HepG2 (cell line): Measurements from ENCODE around the gene ARPC3.

Experiments
- ADNP ChIP-seq: sonication (generic); formaldehyde crosslinking; IDR thresholded peaks from 2 replicates; pipeline ENCODE4 v1.4.0; 2020; ENCODE audit warnings: missing genetic modification reagents
- GATAD1 ChIP-seq: IDR thresholded peaks from 2 replicates; pipeline ENCODE4 v1.6.1; 2016; ENCODE audit warnings: missing genetic modification reagents, missing compliant biosample characterization
- POLR2A ChIP-seq, 2 experiments: IDR thresholded peaks; 2 replicates each; pipeline ENCODE4 v1.6.1; 2011; ENCODE audit warnings: low read depth in 2 of 2, low read length in 2 of 2, mild to moderate bottlenecking in 1 of 2, moderate library complexity in 1 of 2; ENCODE audit not compliant: insufficient read depth in 1 of 2
- SAP130 ChIP-seq: IDR thresholded peaks from 2 replicates; pipeline ENCODE4 v1.6.1; 2016; ENCODE audit warnings: low read depth
- SMAD3 ChIP-seq: sonication (generic); formaldehyde crosslinking; IDR thresholded peaks from 2 replicates; pipeline ENCODE4 v1.4.0; 2020; ENCODE audit warnings: missing genetic modification reagents
- TCF7L2 ChIP-seq: IDR thresholded peaks from 2 replicates; pipeline ENCODE4 v1.6.1; 2011; ENCODE audit warnings: mild to moderate bottlenecking, low read depth, low read length, moderate library complexity
- ZNF10 ChIP-seq: sonication (generic); formaldehyde crosslinking; IDR thresholded peaks from 2 replicates; pipeline ENCODE4 v1.4.0; 2020; ENCODE audit warnings: mild to moderate bottlenecking, low read depth, missing genetic modification reagents, borderline replicate concordance
- ZNF703 ChIP-seq: sonication (generic); formaldehyde crosslinking; IDR thresholded peaks from 2 replicates; pipeline ENCODE4 v1.5.1; 2020; ENCODE audit warnings: missing genetic modification reagents, mild to moderate bottlenecking, moderate library complexity, borderline replicate concordance
- TF ChIP-seq, protein P1 (sequence below): sonication (generic); formaldehyde crosslinking; IDR thresholded peaks from 2 replicates; pipeline ENCODE4 v1.5.0; 2020; ENCODE audit warnings: mild to moderate bottlenecking, missing genetic modification reagents, moderate library complexity

- TF ChIP-seq POLR2A (IDR thresholded peaks at IDR 0.05; ENCODE audit: insufficient read depth in 1 of 2, low read depth in 2 of 2, low read length in 2 of 2) (peak; percentile 74 to 90), ZNF703 (CRISPR knock-in tag) (peak; percentile 84), SAP130 (CRISPR knock-in tag) (peak; percentile 93), SMAD3 (peak; percentile 53; the same call in 1 of the 2 replicates), TCF7L2 (no peak), ADNP (CRISPR knock-in tag) (no peak), GATAD1 (peak; percentile 84), ZNF10 (CRISPR knock-in tag) (no peak)
- TF ChIP-seq, protein P1, sequence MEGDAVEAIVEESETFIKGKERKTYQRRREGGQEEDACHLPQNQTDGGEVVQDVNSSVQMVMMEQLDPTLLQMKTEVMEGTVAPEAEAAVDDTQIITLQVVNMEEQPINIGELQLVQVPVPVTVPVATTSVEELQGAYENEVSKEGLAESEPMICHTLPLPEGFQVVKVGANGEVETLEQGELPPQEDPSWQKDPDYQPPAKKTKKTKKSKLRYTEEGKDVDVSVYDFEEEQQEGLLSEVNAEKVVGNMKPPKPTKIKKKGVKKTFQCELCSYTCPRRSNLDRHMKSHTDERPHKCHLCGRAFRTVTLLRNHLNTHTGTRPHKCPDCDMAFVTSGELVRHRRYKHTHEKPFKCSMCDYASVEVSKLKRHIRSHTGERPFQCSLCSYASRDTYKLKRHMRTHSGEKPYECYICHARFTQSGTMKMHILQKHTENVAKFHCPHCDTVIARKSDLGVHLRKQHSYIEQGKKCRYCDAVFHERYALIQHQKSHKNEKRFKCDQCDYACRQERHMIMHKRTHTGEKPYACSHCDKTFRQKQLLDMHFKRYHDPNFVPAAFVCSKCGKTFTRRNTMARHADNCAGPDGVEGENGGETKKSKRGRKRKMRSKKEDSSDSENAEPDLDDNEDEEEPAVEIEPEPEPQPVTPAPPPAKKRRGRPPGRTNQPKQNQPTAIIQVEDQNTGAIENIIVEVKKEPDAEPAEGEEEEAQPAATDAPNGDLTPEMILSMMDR (CRISPR knock-in tag): no peak
Measured at GRCh38 chr12:110403146-110403975, 46.8 kb downstream of the ARPC3 start, which contains the start of gene ANAPC7.
